Uterus (tissue), 4 donors: ENCODE measurements around the gene KRTAP19-2. TPM values are rescaled to one million over a fixed set of nuclear protein-coding genes. Genes with fewer than 3 reads are reported as not detected.

Experiments used
- DNase-seq, 2 donors: peaks; one replicate each; pipeline ENCODE4 v3.0.0-alpha.2; 2019 to 2020
- H3K27ac ChIP-seq, 2 donors: fragments of 200-600 bp; sonication (generic); 1 replicate in 1 of 2; 2 replicates in 1 of 2; pipeline ENCODE4 v1.5.1; 2016 to 2018
- H3K27me3 ChIP-seq, 2 donors: fragments of 200-600 bp; sonication (generic); one replicate each; pipeline ENCODE4 v1.5.1; 2018 to 2019; ENCODE audit warnings: control low read depth in 1 of 2
- H3K36me3 ChIP-seq, 2 donors: fragments of 200-600 bp; sonication (generic); one replicate each; pipeline ENCODE4 v1.5.1; 2019; ENCODE audit warnings: control low read depth in 1 of 2
- H3K4me1 ChIP-seq, 2 donors: fragments of 200-600 bp; sonication (generic); one replicate each; pipeline ENCODE4 v1.5.1; 2018 to 2019; ENCODE audit warnings: control low read depth in 1 of 2
- H3K4me3 ChIP-seq, 2 donors: fragments of 200-600 bp; sonication (generic); 1 replicate in 1 of 2; 2 replicates in 1 of 2; pipeline ENCODE4 v1.5.1; 2018 to 2019; ENCODE audit warnings: mild to moderate bottlenecking in 1 of 2
- H3K9me3 ChIP-seq, 2 donors: fragments of 200-600 bp; sonication (generic); one replicate each; pipeline ENCODE4 v1.5.1; 2019; ENCODE audit warnings: control low read depth in 1 of 2
- POLR2A ChIP-seq, 2 donors: fragments of 450-650 bp; IDR thresholded peaks; one replicate each; pipeline ENCODE4 v1.6.1; 2016; ENCODE audit warnings: antibody characterized with exemption in 2 of 2, mild to moderate bottlenecking in 1 of 2, moderate library complexity in 1 of 2
- intact Hi-C: fragments of 100-400 bp; cut with DNase I; formaldehyde crosslinking; loops from one replicate; pipeline ENCODE4 v1.15.1; 2023; ENCODE audit warnings: low total_unique reads
- total RNA-seq, 4 donors: library from RNA; depleted of rRNA in 3 of 4; stranded (reverse); fragments of >200 nt in 3 of 4; gene quantifications; one replicate each; pipeline versions ENCODE4 v1.1.0 to v1.2.4, GENCODE V29; 2014 to 2023
- TF ChIP-seq, protein P1 (sequence below), 4 experiments: fragments of 200-600 bp in 2 of 4; fragments of 450-650 bp in 2 of 4; sonication (generic) in 2 of 4; IDR thresholded peaks; one replicate each; pipeline ENCODE4 v1.5.1; 2016 to 2019; ENCODE audit warnings: antibody characterized with exemption in 4 of 4, mild to moderate bottlenecking in 2 of 4, moderate library complexity in 1 of 4
- donor health status: DM: yes; HTN: yes; CAD: no.

Gene KRTAP19-2
- total RNA-seq, 4 donors from 2014 or later = not detected

GRCh38 chr21:30497065-30497464 lies 9.8 kb upstream of the KRTAP19-2 start, which contains the start of gene KRTAP19-4:
KRTAP19-4 (minus strand) TSS chr21:30497165; CDS start chr21:30497110, 55 bp downstream.
- Histone ChIP-seq H3K4me3 (no peak within 1 kb of the TSS), H3K27ac (no peak within 1 kb of the TSS), H3K27me3 (no peaks in the 10 kb centered on the region), H3K4me1 (no peaks in the 10 kb centered on the region), H3K9me3 (no peaks in the 10 kb centered on the region), H3K36me3 (no peaks in the 10 kb centered on the region)
- intact Hi-C loops = no loop called here
- DNase-seq = no peak
- TF ChIP-seq, protein P1, sequence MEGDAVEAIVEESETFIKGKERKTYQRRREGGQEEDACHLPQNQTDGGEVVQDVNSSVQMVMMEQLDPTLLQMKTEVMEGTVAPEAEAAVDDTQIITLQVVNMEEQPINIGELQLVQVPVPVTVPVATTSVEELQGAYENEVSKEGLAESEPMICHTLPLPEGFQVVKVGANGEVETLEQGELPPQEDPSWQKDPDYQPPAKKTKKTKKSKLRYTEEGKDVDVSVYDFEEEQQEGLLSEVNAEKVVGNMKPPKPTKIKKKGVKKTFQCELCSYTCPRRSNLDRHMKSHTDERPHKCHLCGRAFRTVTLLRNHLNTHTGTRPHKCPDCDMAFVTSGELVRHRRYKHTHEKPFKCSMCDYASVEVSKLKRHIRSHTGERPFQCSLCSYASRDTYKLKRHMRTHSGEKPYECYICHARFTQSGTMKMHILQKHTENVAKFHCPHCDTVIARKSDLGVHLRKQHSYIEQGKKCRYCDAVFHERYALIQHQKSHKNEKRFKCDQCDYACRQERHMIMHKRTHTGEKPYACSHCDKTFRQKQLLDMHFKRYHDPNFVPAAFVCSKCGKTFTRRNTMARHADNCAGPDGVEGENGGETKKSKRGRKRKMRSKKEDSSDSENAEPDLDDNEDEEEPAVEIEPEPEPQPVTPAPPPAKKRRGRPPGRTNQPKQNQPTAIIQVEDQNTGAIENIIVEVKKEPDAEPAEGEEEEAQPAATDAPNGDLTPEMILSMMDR (IDR thresholded peaks at IDR 0.05) = no peak
- no peak for TF ChIP-seq POLR2A (IDR thresholded peaks at IDR 0.05)

GRCh38 chr21:30491963-30492428 lies 4.8 kb upstream of the KRTAP19-2 start, which contains the start of gene KRTAP19-3:
KRTAP19-3 (minus strand) TSS chr21:30492013; CDS start chr21:30491957, 56 bp downstream.
- DNase-seq = no peak
- H3K4me1 ChIP-seq = no peaks in the 10 kb centered on the region
- H3K36me3 ChIP-seq = peaks cover 0 to 2% of the 10 kb centered on the region in 2 donors
- H3K27me3 ChIP-seq = no peaks in the 10 kb centered on the region
- no peak within 1 kb of the TSS for H3K27ac ChIP-seq
- intact Hi-C loops = no loop called here
- TF ChIP-seq POLR2A (IDR thresholded peaks at IDR 0.05) = no peak
- TF ChIP-seq, protein P1 (IDR thresholded peaks at IDR 0.05) = no peak
- no peaks in the 10 kb centered on the region for H3K9me3 ChIP-seq
- H3K4me3 ChIP-seq = no peak within 1 kb of the TSS

DNA sequence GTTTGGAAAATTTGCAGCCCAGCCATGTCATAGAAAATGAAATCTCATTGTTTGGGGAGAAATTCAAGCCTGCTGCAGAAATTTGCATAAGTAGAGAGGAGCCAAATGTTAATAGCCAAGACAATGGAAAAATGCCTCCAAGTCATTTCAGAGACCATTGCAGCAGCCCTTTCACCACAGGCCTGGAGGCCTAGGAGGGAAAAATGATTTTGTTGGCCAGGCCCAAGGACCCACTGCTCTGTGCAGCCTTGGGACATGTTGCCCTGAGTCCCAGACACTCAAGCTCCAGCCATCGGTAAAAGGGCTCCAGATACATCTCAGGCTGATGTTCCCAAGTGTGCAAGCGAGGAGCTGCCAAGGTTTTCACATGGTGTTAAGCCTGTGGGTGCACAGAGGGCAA lies 1.1 kb downstream of the KRTAP19-2 start:
- no peak overlapping the region for H3K27ac ChIP-seq
- H3K36me3 ChIP-seq = peaks cover 0 to 2% of the 10 kb centered on the region in 2 donors
- H3K9me3 ChIP-seq = no peaks in the 10 kb centered on the region
- no peaks in the 10 kb centered on the region for H3K27me3 ChIP-seq
- intact Hi-C loops = no loop called here
- TF ChIP-seq, protein P1 (IDR thresholded peaks at IDR 0.05) = no peak
- no peak for TF ChIP-seq POLR2A (IDR thresholded peaks at IDR 0.05)
- H3K4me3 ChIP-seq = no peak overlapping the region
- no peak for DNase-seq
- no peaks in the 10 kb centered on the region for H3K4me1 ChIP-seq

GRCh38 chr21:30482130-30482529 lies 5.1 kb downstream of the KRTAP19-2 start:
- Histone ChIP-seq H3K9me3 (no peaks in the 10 kb centered on the region), H3K36me3 (no peaks in the 10 kb centered on the region), H3K4me3 (no peak overlapping the region), H3K27me3 (no peaks in the 10 kb centered on the region), H3K4me1 (no peaks in the 10 kb centered on the region), H3K27ac (no peak overlapping the region)
- intact Hi-C loops = no loop called here
- no peak for DNase-seq
- TF ChIP-seq, protein P1 (IDR thresholded peaks at IDR 0.05) = no peak
- TF ChIP-seq POLR2A (IDR thresholded peaks at IDR 0.05) = no peak

- Histone ChIP-seq H3K36me3 (no peaks in the 10 kb centered on the region), H3K27ac (no peak within 1 kb of the TSS), H3K9me3 (no peaks in the 10 kb centered on the region), H3K4me1 (no peaks in the 10 kb centered on the region), H3K4me3 (no peak within 1 kb of the TSS), H3K27me3 (no peaks in the 10 kb centered on the region)
- TF ChIP-seq POLR2A (IDR thresholded peaks at IDR 0.05) = no peak
- TF ChIP-seq, protein P1 (IDR thresholded peaks at IDR 0.05) = no peak
- no peak for DNase-seq
- intact Hi-C loops = no loop called here
Observed at GRCh38 chr21:30480145-30480544, 7.1 kb downstream of the KRTAP19-2 start, which contains the start of gene KRTAP19-1. KRTAP19-1 (minus strand) TSS chr21:30480367; CDS start chr21:30480317, 50 bp downstream.
